Stimulated activated CD4-positive, alpha-beta T cell treated with anti-CD3 and anti-CD28 coated beads, Interleukin-12 subunit alpha, Interleukin-12 subunit beta, amount 100 ng/mL, for 24 hours (primary cell): ENCODE results near the gene AKT1.

Experiments
- DNase-seq, 2 experiments: peaks; one replicate each; pipeline ENCODE4 v3.0.0-alpha.2; 2020; ENCODE audit warnings: low read depth in 2 of 2

AKT1 gene

DNA sequence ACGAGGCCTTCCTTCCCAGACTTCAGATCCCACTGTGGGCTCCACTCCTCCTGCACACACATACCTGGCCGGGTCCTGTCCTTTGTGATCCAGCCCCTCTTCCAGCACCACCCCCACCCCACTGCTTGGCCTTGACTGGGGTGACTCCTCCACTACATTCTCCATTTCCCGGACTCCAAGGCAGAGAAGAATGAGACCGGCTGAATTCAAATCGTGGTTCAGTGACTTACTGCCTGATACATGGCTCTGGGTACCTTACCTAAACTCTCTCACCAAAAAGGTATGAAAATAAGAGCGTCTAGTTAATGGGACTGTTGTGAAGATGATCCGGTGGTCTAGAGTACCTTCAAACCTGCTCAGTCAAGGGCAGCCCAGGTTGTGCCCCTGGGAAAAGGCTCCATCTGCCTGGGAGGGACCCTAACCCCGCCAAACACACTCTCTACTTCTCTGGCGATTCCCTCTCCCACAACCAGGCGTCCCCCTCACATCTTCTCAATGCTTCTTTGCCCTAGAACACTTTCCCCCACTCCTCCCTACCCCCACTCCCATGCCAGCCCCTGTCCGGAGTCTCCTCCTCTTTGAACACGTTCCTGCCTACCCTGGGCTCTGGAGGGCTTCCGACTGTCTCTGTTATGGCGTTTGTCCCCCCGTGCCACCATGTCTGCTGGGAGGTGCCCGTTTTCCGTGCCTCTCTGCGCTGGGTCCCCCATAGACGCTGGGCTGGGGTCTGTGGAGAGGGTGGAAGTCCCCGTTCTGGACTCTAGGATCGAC lies 3.9 kb upstream of the AKT1 start:
- DNase-seq = no peak

DNA sequence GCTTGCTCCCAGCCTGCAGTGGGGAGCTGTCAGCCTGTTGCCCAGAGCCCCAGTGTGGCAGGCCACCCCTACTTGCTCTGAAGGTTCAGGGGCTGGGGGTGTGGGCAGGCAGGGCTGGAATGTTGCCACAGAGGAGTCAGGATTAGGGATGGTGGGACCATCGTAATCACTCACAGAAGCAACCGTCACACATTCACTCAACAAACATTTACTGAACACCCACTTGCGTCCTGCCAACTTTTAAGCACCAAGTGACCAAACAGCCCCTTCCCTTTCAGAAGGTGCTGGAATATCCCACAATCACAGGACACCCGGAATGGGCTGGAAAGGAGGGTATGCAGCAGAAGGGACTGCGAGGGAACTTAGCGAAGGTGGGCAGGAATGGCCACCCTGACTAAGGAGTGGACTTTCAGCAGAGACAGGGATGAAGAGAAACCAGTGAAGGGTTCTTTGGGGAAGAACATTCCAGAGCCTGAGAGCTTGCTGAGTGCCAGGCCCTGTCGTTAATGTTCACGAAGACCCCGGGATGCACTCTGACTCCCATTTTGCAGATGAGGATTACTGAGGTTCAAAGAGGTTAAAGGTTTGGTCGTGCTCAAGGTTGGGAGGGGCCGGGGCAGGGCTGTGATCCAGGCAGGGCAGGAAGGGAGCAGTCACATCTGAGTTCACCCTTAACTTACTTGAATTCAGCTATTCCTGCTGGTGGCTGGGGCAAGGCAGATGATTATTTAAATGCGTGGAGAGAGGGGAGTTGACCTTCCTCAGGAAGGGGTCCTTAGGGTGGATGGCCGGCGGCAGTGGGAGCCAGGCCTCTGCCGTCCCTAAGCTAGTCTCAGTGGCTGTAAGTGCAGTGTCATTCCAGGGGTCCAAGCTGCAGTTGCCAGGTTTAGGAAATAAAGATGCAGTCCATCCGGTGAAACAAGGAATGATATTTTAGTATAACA lies 3.0 kb upstream of the AKT1 start:
- no peak for DNase-seq

DNA sequence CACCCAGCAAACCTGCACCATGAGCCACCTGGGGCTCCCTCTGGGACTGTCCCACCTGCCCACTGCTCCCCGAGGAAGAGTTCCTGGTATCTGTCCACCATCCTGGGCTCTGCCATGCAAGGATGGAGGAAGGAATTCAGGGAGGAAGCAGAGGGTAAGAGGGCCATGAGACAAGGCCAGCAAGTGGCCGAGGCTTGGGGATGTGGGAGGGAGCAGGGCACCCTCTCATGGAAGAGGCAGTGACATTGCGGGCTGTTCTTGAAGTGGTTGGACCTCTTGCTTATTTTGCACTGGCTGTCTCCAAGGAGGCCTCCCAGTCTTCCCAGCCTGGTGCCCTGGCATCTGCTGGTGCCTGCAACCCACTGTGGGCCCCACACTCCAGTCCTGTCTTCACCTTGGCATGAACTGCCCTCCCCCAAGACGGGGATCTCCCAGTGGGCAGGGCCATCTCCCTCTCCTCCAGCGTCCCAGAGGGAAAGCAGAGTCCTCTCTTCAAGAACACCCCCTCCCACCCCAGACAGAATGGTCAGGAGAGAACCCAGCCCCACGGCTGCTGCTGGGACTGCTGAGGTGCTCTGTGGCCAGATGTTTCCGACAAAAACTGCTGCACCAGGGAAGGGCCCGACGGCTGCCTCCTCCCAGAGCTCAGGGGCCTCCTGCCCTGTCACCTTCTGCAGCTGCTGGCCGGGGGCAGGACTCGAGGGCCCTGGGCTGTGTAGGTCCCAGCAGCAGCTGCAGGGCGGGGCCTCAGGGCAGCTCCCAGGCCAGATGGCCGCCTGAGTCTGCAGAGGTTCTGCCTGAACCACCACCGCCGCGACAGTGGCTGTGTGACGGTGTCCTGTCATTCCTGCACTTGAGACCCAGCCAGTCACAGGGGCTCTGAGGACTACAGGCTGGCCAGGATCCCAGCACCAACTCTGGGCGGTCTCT lies 1.8 kb upstream of the AKT1 start:
- DNase-seq = no peak

DNA sequence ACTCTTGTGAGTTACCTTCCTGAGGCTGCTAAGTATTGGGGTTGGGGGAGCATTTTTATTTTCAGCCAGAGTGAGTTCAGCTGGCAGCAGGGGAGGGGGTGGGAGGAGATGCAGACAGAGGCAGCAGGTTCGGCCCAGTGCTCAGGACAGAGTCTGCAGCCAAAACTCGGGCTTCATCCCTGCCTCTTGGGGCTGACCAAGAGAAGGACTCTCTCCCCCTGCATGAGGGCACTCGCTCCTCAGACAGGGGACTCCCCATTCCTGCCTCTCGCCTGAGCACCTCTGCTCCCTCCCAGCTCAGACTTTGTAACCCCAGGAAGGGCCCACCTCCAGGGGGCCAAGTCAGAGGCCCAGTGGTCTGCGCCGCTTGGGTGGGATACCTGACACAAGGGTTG lies 1.1 kb upstream of the AKT1 start:
- no peak for DNase-seq

DNA sequence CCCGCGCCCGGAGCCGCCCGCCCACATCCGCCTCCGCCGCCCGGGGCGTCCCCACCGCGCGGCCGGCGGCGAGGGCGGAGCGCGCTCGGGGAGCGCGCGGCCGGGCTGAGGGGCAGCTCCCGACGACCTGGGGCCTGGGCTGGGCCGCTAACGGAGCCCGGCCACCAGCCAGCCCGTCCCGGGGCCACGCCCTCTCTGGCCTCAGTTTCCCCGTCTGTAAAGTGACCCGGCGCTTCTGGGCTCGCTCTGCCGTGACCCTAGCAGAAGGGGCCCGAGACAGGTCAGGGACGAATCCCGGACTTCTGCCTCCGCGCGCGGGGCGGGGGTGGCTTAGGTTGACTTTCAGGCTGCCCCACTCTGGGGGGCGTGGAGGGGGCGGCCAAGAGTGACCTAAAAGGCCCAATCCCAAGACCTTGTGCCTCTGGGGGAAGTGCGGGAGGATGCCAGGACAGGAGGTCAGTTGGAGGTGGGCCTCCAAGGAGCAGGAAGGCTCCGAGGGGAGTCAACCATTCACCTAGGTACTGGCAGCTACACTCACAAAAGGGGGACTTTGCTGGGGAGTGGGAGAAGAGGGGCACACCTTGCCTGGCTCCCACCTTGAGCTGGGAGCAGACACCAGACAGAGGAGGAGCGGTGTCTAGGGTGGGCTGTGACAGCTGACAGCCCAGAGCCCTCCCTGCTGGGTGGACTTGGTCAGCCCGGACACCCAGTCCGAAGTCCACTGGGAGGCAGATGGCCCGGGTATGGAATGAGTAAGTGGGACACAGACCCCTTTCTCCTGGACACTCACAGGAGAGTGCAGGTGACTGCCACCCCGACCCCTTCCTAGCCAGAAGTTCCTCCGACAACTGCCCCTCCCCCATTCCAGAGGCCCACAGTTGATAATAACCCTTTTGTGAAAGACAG lies 486 bp upstream of the AKT1 start:
- DNase-seq = peak in 1 of 2 experiments; percentile 48

DNA sequence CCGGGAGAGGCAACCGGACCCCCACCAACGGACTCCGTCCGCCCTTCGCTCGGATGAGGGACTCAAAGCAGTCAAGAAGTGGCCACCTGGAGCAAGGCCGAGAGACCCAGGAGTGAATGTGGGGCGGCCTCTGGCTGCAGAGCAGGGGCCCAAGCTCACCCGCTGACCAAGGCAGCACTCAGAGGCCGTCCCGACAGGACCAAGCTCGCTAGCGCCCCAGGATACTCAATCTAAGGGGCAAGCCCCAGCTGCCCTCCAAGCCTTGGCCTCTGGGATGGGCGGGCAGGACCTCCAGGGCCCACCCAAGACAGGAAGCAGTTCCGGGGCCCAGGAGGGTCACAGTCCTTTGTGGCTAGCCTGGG lies 936 bp downstream of the AKT1 start:
- no peak for DNase-seq

DNA sequence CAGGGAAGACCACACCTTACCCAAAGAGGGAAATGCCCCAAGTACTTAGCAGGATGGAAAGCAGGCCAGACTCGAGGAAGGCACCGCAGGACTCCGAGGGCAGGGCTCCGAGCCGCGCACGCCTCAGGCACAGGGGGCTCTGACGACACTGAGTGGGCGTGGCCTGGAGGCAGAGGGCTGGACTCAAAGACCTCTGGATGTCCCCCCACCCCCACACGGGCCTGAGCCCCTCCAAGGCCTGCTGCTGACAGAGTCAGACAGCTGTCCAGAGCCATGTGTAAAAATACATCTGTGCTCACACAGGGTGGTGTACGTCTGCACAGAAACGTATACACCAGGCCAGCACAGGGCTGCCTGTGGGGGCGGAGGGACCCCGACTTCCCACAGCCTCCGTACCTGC lies 1.4 kb downstream of the AKT1 start:
- DNase-seq = peak in 1 of 2 experiments; percentile 57

DNA sequence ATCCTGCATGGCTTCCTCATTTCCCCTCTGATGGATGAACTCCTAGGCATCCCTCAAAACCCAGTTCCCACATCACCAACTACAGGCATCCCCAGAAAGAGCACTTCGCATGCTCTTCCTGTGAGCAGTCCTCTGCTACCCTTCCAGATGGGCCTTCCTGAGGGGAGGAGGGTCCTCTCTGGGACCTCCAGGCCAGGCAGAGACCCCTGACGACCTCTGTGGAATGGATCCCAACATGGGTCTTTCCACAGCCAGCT lies 1.9 kb downstream of the AKT1 start:
- DNase-seq = no peak

DNA sequence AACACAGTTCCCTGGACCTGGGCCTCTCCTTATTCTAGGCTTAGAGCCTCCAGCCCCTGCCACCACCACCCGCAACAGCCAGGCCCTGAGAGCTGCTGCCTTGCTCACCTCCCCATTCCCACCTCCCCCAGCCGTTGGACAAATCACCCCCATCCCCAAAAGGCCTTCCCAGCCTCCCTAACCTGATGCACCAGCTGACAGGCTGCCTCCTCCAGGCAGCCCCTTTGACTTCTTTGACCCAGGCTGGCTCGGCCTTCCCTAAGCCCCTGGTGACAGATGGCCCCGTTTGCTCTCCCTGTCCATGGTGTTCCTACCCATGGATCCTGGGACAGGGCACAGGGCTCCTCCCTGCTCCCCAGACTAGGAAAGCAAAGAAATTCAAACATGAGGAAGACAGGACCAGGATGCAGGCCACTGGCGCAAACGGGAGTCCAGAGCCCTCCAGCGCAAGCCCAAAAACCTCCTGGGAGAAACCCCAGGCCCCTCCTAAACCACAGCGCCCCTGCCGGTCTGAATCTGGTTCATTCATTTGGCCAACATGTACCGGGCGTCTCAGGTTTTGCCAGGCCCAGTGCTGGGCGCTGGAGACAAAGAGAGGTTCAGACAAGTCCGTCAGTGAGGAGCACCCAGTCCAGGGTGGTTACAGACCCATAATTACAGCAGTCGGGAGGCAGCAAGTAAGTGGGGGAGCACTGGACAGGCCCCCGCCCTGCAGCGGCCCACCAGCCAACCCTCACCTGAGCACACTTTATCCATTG lies 2.4 kb downstream of the AKT1 start:
- no peak for DNase-seq

DNA sequence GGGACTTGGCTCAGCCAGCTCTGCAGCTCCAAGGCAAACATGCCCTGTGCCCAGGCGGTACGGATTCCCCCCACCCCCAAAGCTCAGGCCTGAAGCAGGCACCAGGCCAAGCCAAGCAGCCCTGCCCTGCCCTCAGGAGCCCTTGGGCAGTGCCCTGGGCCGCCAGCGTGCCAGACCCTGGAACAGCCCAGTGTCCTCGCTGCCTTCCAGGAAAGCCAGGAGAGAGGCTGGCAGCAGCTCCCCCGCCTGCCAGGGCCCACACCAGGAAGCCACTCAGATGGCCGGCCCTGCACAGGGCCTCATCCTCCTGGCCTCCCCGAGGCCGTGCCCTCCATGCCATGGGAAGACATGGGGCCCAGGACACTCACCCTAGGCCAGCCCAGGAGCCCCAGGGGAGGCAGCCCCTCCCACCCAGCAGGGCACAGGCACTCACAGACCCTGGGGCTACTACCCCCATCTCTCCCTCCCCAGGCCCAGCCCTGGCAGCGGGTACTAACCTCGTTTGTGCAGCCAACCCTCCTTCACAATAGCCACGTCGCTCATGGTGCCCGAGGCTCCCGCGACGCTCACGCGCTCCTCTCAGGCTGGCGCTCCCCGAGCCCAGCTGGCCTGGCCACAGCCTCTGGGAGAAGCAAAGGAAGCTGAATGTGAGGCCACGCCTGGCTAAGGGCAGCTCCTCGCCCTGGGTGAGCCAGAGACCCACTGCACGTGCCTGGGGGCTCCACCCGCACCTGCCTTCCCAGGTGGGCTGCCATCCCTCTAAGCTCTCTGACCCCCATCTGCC lies 3.3 kb downstream of the AKT1 start:
- DNase-seq = no peak

DNA sequence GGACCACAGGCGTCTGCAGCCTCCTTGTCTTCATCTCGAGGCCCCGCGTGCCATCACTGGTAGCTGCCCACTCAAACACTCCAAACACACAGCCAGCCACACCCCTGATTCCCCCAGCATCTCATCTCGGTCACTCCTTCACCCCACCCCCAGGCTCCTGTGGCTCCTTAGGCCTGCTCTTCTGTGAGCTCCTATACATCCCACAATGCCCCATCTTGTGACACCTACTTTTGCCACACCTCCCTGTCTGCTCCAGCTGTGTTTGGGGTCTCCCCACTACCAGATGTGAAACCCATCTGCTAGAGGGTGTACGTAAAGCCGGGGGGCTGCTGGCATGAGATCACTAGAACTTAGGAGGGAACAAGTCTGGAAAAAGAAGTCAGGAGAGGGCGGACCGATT lies 4.1 kb downstream of the AKT1 start:
- DNase-seq = no peak

DNA sequence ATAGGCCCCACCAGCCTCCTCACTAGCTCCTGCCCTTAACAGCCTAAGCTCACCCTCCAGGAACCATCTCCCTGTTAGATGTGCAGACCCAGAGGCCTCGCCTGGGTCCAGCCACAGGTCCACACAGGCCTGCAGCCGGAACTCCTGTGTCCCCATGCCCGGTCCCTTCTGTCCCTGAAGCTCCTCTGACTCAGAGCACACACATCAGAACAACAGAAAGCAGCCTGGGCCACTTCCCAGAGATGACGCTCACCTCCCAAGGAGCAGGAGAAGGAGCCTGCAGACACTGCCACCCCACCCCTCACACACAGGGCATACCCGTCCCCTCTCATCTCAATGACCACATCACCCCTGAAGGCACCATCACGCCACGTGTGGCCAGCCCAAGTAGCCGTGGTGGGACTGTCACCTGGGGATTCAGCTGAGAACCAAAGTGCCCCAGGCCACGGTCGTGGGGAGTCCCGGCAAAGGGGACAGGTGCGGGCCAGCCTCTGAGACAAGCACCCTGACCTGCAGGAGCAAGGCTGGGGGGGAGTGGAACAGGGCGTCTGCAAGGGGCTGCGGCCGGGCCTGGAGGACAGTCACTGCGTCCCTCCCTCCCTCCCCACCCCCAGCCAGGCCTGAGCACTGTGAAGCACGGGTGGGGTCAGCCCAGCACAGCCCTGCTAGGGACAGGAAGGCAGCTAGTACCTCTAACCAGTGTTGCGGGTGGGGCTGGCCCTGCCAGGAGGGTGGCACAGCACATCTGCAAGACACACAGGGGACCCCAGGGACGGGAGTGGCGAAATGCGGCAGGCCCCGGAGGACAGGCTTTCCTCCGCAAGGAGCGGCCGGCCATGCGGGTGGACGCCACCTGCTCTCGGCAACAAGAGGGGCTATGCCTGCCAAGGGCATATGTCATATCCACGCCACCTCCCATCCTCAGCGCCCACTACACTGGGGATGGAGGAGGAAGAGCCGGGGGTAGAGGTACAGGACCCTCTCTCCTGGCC lies 5.5 kb downstream of the AKT1 start:
- no peak for DNase-seq

DNA sequence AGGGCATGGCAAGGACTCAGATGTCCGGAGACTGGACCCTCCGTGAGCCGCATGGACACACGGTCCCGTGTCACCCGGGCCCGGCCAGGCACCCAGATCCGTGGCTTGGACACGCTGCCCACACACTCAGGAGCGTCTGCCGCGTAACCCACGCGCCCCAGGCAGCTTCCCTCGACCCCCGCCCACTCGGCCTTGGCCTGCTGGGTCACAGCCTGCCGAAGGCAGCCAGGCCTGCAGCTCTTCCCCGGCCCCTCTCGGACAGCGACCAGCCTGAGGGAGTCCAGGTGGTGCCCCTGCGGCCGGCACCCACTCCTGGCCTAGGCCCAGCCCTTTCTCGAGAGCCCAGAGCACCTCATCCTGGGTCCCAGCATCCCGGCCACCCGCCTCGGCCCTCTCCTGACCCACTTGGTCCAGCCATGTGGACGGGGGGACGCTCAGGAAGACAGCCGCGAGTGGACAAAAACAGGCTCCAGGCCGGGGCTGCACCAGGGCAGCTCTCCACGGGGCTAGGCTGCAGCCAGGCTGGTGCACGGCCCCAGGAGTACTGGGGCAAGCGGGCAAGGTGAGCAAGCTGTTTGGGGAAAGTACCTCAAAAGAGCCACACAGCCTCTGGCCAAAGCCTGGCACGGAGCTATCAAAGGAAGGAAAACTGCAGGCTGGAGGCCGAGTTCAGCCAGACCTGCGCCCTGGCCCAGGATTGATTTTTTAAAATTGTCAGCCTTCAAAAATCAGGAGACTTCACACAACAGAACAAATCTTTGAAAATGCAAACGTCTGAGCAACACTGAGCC lies 6.5 kb downstream of the AKT1 start:
- DNase-seq = no peak

DNA sequence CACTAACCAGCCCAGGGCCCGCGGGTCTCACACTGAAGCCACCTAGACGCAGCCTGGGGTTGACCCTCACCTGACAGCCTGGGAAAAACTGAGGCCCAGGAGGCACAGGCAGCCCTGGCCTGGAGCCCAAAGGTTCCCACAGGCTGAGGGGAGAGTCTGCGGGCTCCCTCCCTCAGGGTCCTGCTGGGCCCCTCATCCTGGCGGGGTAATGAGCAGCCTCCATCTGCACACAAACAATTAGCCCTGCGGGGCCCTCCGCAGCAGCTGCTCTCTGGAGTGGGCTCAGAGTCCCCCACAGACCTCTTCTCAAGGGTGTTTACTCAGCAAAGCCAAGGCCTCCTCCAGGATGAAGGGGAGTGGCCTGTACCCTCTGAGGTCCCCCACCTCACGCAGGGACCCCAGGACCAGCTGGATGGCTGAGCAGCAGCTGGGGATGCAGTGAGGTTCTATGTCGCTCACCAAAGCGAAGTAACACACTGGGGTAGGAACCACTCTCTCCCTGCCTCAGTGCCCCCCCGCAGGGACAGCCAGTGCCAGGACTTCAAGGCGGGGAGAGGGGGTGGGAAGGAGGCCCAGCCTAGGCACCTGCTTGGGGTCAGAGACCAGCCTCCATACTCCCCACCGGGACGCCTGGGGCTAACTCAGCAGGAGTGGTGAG lies 7.3 kb downstream of the AKT1 start:
- DNase-seq = no peak

DNA sequence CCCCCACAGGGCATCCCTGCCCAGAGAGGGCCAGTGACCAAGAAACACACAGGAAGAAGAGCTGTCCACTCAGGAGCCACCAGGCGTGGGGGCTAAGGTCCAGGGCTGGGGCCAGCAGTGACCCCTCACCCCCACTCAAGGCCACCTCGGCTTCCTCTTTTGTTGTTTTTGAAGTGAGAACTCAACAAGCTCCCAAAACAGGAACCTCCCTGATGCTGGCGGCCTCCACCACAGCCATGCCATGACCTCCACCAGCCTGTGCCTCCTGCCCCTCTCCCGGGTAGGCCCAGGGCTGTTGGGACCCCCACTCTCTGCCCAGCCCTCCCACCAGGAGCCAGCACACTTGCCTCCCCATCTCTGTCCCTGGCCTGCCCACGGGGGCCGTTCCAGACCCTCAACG lies 7.8 kb downstream of the AKT1 start:
- DNase-seq = no peak

DNA sequence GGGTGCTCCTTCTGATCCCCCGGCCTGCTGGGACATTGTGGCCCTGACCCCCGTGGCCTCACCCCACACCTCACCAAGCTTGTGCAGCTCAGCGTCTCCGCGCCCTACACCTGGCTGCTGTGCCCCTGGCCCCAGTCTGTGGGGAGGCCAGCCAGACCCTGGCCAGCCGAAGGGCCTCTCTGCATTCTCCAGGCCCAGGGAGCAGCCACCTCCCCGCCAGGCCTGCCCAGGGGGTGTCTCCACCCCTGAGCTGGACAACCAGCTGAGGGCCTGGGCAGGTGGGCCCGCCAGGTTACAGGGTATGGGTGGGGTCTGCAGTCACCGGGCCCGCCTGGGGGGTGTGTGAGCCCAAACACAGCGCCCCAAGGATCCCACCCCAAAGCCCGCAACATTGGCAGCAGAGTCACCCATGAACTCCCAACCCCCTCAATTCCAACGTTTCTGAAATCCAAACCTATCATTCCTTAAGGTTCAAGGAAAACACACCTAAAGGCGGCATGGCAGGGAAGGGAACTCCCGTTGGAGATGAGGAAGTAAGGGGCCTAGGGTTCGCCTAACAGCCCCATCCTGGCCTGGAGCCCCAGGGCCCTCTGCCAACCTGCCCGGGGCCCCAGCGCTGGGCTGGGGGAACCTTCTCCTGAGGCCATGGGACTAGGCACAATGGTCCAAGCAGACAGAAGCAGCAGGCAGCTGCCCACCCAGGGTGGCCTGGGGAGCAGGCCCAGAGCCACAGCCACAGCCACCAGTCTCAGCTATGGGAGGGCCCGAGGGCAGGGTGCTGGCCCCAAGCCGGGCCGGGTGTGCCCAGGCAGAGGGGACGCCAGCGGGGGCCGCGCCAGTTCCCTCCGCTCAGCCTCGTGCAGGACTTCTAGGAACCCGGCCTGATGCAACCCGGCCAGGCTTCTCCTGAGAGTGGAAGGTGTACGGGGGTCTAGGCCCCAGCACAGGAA lies 8.5 kb downstream of the AKT1 start:
- no peak for DNase-seq
